Measurements from ENCODE around the gene FOXK1.
"Not testable (repeated sequence)": the region's sequence is repeated elsewhere in the genome, so short reads cannot be mapped to it uniquely, and the experiment has no call there.

Gene FOXK1

DNA sequence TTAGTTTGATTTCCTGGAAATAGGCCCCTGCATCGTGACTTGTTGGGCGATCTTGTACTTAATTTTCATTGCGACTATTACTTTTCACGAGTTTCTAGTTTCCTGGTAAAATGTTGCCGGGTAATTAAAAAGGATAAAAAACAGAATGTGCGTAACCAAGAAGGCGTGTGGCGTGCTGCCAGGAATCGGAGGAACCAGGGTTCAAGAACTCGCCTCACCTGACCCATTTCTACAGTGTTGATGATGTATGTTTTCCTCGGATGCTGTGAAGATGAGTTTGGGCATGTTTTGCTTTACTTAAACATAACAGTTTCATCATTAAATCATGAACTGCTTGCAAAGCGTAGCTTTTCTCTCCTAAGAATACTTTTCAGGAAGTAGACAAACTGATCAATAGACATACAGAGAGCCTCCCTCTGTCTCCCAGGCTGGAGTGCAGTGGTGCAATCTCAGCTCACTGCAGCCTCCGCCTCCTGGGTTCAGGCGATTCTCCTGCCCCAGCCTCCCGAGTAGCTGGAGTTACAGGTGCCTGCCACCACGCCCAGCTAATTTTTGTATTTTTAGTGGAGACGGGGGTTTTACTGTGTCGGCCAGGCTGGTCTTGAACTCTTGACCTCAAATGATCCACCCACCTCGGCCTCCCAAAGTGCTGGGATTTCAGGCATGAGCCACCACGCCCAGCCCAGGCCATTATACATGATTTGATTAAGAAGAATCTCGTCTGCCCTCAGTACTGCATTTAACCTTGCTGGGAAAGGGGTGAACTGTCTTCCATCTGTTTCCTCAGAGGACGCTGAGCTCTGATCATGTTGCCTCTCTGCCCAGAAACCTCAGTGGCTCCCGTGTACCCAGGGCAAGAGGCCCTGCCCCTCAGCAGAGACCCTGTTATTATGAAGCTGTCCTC is 9.1 kb downstream of the FOXK1 start:
- DNase-seq, result no peak
- Histone ChIP-seq H3K27ac (no peak overlapping the region), H3K9me3 (ENCODE audit: severe bottlenecking) (no peaks in the 10 kb centered on the region), H3K36me3 (no peaks in the 10 kb centered on the region; the same call in 1 of the 2 replicates), H3K27me3 (ENCODE audit: insufficient read depth, low read depth, severe bottlenecking) (no peaks in the 10 kb centered on the region), H3K4me3 (ENCODE audit: low read depth, low read length) (no peak overlapping the region)
- TF ChIP-seq, protein P1, sequence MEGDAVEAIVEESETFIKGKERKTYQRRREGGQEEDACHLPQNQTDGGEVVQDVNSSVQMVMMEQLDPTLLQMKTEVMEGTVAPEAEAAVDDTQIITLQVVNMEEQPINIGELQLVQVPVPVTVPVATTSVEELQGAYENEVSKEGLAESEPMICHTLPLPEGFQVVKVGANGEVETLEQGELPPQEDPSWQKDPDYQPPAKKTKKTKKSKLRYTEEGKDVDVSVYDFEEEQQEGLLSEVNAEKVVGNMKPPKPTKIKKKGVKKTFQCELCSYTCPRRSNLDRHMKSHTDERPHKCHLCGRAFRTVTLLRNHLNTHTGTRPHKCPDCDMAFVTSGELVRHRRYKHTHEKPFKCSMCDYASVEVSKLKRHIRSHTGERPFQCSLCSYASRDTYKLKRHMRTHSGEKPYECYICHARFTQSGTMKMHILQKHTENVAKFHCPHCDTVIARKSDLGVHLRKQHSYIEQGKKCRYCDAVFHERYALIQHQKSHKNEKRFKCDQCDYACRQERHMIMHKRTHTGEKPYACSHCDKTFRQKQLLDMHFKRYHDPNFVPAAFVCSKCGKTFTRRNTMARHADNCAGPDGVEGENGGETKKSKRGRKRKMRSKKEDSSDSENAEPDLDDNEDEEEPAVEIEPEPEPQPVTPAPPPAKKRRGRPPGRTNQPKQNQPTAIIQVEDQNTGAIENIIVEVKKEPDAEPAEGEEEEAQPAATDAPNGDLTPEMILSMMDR (IDR thresholded peaks at IDR 0.05; ENCODE audit: low read depth, low read length), result no peak

DNA sequence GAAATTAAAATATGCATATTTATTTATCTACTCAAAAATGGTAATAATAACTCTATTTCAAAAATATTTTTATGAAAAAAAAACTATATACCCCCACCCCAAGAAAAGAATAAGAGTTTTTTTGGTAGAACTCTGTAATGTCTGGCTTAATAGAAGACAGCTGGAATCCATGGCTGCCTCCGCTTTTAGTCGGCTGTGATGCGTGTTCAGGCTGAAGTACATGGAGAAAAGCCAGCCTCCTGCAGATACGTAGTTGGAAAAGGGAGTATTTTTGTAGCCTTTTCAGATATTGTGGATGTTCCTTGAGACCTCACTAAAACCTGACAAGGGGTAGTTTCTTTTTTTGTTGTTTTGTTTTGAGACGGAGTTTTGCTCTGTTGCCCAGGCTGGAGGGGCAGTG is 10.0 kb downstream of the FOXK1 start:
- Histone ChIP-seq H3K27me3 (ENCODE audit: insufficient read depth, low read depth, severe bottlenecking) (no peaks in the 10 kb centered on the region), H3K9me3 (ENCODE audit: severe bottlenecking) (no peaks in the 10 kb centered on the region), H3K4me3 (ENCODE audit: low read depth, low read length) (no peak overlapping the region), H3K36me3 (no peaks in the 10 kb centered on the region), H3K27ac (no peak overlapping the region)
- TF ChIP-seq, protein P1 (IDR thresholded peaks at IDR 0.05; ENCODE audit: low read depth, low read length), result no peak
- DNase-seq, result no peak

- peak; percentile 25 for DNase-seq
- H3K4me3 ChIP-seq (ENCODE audit: low read depth, low read length), result not testable (repeated sequence)
Observed at GRCh38 chr7:4692622-4693021, 10.5 kb downstream of the FOXK1 start.

GRCh38 chr7:4693152-4693551 is 11.1 kb downstream of the FOXK1 start:
- no peaks in the 10 kb centered on the region for H3K27me3 ChIP-seq (ENCODE audit: insufficient read depth, low read depth, severe bottlenecking)
- no peak overlapping the region for H3K27ac ChIP-seq
- DNase-seq, result no peak
- no peaks in the 10 kb centered on the region for H3K36me3 ChIP-seq
- no peak overlapping the region for H3K4me3 ChIP-seq (ENCODE audit: low read depth, low read length)
- TF ChIP-seq, protein P1 (IDR thresholded peaks at IDR 0.05; ENCODE audit: low read depth, low read length), result no peak
- no peaks in the 10 kb centered on the region for H3K9me3 ChIP-seq (ENCODE audit: severe bottlenecking)

More at GRCh38 chr7:4692622-4693021, 10.5 kb downstream of the FOXK1 start:
- not testable (repeated sequence) for H3K27me3 ChIP-seq (ENCODE audit: insufficient read depth, low read depth, severe bottlenecking); H3K27ac ChIP-seq; H3K9me3 ChIP-seq (ENCODE audit: severe bottlenecking); H3K36me3 ChIP-seq

GRCh38 chr7:4693749-4694148 is 11.7 kb downstream of the FOXK1 start:
- no peak for DNase-seq
- Histone ChIP-seq H3K4me3 (ENCODE audit: low read depth, low read length) (no peak overlapping the region), H3K9me3 (ENCODE audit: severe bottlenecking) (no peaks in the 10 kb centered on the region), H3K27ac (no peak overlapping the region), H3K27me3 (ENCODE audit: insufficient read depth, low read depth, severe bottlenecking) (no peaks in the 10 kb centered on the region), H3K36me3 (no peaks in the 10 kb centered on the region)
- TF ChIP-seq, protein P1 (IDR thresholded peaks at IDR 0.05; ENCODE audit: low read depth, low read length), result no peak

- TF ChIP-seq, protein P1 (IDR thresholded peaks at IDR 0.05; ENCODE audit: low read depth, low read length), result no peak
- Histone ChIP-seq H3K27me3 (ENCODE audit: insufficient read depth, low read depth, severe bottlenecking) (no peaks in the 10 kb centered on the region), H3K9me3 (ENCODE audit: severe bottlenecking) (no peaks in the 10 kb centered on the region), H3K27ac (no peak overlapping the region), H3K4me3 (ENCODE audit: low read depth, low read length) (no peak overlapping the region), H3K36me3 (no peaks in the 10 kb centered on the region)
- no peak for DNase-seq
Observed at GRCh38 chr7:4694305-4694704, 12.2 kb downstream of the FOXK1 start.
